Hepatic stellate cell (primary cell): ENCODE results near the gene TSFM.
"Not testable (repeated sequence)": the region's sequence is repeated elsewhere in the genome, so short reads cannot be mapped to it uniquely, and the experiment has no call there.

ENCODE experiments used
- DNase-seq: peaks from one replicate; pipeline ENCODE4 v3.0.0; 2011; ENCODE audit warnings: low spot score

TSFM gene

GRCh38 chr12:57815177-57816000, 32.8 kb downstream of the TSFM start:
- DNase-seq: no peak

- no peak for DNase-seq
Measured at GRCh38 chr12:57816001-57816854, 33.6 kb downstream of the TSFM start.

GRCh38 chr12:57816855-57817151, 34.2 kb downstream of the TSFM start:
- DNase-seq: no peak

- DNase-seq: no peak
Measured at GRCh38 chr12:57817261-57817989, 34.8 kb downstream of the TSFM start.

GRCh38 chr12:57817990-57818331, 35.4 kb downstream of the TSFM start:
- DNase-seq: not testable (repeated sequence)

GRCh38 chr12:57820119-57820518, 37.5 kb downstream of the TSFM start:
- not testable (repeated sequence) for DNase-seq

- not testable (repeated sequence) for DNase-seq
Measured at GRCh38 chr12:57821015-57821414, 38.4 kb downstream of the TSFM start.

GRCh38 chr12:57821474-57822214, 39.1 kb downstream of the TSFM start:
- no peak for DNase-seq

- DNase-seq: no peak
Measured at GRCh38 chr12:57822392-57823130, 40.0 kb downstream of the TSFM start.

- no peak for DNase-seq
Measured at GRCh38 chr12:57823131-57823907, 40.7 kb downstream of the TSFM start.

GRCh38 chr12:57823908-57824640, 41.5 kb downstream of the TSFM start:
- DNase-seq: no peak

GRCh38 chr12:57825451-57825850, 42.9 kb downstream of the TSFM start:
- DNase-seq: no peak

GRCh38 chr12:57826400-57826799, 43.8 kb downstream of the TSFM start:
- DNase-seq: no peak

- no peak for DNase-seq
Measured at GRCh38 chr12:57826966-57827365, 44.4 kb downstream of the TSFM start.

- DNase-seq: no peak
Measured at GRCh38 chr12:57829025-57829777, 46.6 kb downstream of the TSFM start.

- DNase-seq: no peak
Measured at GRCh38 chr12:57830393-57830792, 47.8 kb downstream of the TSFM start.

- no peak for DNase-seq
Measured at GRCh38 chr12:57832966-57833365, 50.4 kb downstream of the TSFM start.

GRCh38 chr12:57833672-57834071, 51.1 kb downstream of the TSFM start:
- no peak for DNase-seq
